ENCODE measurements around the gene FZR1. TPM values are rescaled to one million over a fixed set of nuclear protein-coding genes. Genes with fewer than 3 reads are reported as not detected.

FZR1 gene
- total and polyA plus RNA-seq, 2 experiments from 2014 or later, result 16.1 to 39.2 TPM

- ATAC-seq, result no peak
- H3K4me1 Mint-ChIP-seq, result peaks cover 23% of the 10 kb centered on the region
- Histone ChIP-seq H3K79me2 (replicated peaks; ENCODE audit: insufficient read depth) (peaks cover 25% of the 10 kb centered on the region), H4K20me1 (replicated peaks; ENCODE audit: insufficient read depth) (no peaks in the 10 kb centered on the region; the same call in 1 of the 2 replicates), H3K4me3 (no peak overlapping the region), H3K9me2 (ENCODE audit: insufficient read depth) (no peaks in the 10 kb centered on the region), H3K36me3 (ENCODE audit: insufficient read depth) (no peaks in the 10 kb centered on the region), H3K4me1 (ENCODE audit: insufficient read depth) (peaks cover 17% of the 10 kb centered on the region), H3K27ac (ENCODE audit: low read depth) (no peak overlapping the region), H2AFZ (no peak overlapping the region), H3K4me2 (no peak overlapping the region), H3F3A (replicated peaks; ENCODE audit: low read depth) (no peaks in the 10 kb centered on the region), H3K27me3 (ENCODE audit: insufficient read depth) (no peaks in the 10 kb centered on the region)
- peaks cover 12% of the 10 kb centered on the region for H3K36me3 Mint-ChIP-seq (ENCODE audit: low read depth)
- H3K9me3 Mint-ChIP-seq, result no peaks in the 10 kb centered on the region; the same call in 2 of the 3 replicates
- H3K4me3 Mint-ChIP-seq, result no peak overlapping the region
- no peak overlapping the region for H3K27ac Mint-ChIP-seq
- H3K27me3 Mint-ChIP-seq (ENCODE audit: insufficient read depth, low read depth, poor library complexity), result peaks cover 12% of the 10 kb centered on the region
- DNase-seq (ENCODE audit: low spot score), result no peak
- no peak for TF ChIP-seq NANOG (IDR thresholded peaks at IDR 0.05; ENCODE audit: borderline replicate concordance)
- no peak for TF ChIP-seq ZNF114 (CRISPR knock-in tag; IDR thresholded peaks at IDR 0.05)
- no peak for TF ChIP-seq POLR2AphosphoS5 (IDR thresholded peaks at IDR 0.05; ENCODE audit: low read depth)
- no peak for TF ChIP-seq CREB1 (CRISPR knock-in tag; IDR thresholded peaks at IDR 0.05; ENCODE audit: low read depth)
- no peak for TF ChIP-seq JUNB (IDR thresholded peaks at IDR 0.05; ENCODE audit: unreplicated experiment)
- TF ChIP-seq STAT1 (IDR thresholded peaks at IDR 0.05; ENCODE audit: unreplicated experiment), result no peak
- TF ChIP-seq EZH2phosphoT487 (IDR thresholded peaks at IDR 0.05; ENCODE audit: unreplicated experiment), result no peak
- no peak for TF ChIP-seq CTCF (conservative IDR thresholded peaks at IDR 0.05; ENCODE audit: low read depth in 2 of 2)
- TF ChIP-seq ZNF331 (CRISPR knock-in tag; IDR thresholded peaks at IDR 0.05; ENCODE audit: low read depth), result no peak
- TF ChIP-seq, protein P1, sequence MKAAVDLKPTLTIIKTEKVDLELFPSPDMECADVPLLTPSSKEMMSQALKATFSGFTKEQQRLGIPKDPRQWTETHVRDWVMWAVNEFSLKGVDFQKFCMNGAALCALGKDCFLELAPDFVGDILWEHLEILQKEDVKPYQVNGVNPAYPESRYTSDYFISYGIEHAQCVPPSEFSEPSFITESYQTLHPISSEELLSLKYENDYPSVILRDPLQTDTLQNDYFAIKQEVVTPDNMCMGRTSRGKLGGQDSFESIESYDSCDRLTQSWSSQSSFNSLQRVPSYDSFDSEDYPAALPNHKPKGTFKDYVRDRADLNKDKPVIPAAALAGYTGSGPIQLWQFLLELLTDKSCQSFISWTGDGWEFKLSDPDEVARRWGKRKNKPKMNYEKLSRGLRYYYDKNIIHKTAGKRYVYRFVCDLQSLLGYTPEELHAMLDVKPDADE (IDR thresholded peaks at IDR 0.05), result no peak
- no peak for TF ChIP-seq EZH2 (IDR thresholded peaks at IDR 0.05; ENCODE audit: low read depth, unreplicated experiment)
- TF ChIP-seq, protein P2, sequence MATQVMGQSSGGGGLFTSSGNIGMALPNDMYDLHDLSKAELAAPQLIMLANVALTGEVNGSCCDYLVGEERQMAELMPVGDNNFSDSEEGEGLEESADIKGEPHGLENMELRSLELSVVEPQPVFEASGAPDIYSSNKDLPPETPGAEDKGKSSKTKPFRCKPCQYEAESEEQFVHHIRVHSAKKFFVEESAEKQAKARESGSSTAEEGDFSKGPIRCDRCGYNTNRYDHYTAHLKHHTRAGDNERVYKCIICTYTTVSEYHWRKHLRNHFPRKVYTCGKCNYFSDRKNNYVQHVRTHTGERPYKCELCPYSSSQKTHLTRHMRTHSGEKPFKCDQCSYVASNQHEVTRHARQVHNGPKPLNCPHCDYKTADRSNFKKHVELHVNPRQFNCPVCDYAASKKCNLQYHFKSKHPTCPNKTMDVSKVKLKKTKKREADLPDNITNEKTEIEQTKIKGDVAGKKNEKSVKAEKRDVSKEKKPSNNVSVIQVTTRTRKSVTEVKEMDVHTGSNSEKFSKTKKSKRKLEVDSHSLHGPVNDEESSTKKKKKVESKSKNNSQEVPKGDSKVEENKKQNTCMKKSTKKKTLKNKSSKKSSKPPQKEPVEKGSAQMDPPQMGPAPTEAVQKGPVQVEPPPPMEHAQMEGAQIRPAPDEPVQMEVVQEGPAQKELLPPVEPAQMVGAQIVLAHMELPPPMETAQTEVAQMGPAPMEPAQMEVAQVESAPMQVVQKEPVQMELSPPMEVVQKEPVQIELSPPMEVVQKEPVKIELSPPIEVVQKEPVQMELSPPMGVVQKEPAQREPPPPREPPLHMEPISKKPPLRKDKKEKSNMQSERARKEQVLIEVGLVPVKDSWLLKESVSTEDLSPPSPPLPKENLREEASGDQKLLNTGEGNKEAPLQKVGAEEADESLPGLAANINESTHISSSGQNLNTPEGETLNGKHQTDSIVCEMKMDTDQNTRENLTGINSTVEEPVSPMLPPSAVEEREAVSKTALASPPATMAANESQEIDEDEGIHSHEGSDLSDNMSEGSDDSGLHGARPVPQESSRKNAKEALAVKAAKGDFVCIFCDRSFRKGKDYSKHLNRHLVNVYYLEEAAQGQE (IDR thresholded peaks at IDR 0.05; ENCODE audit: unreplicated experiment), result no peak
- TF ChIP-seq, protein P3, sequence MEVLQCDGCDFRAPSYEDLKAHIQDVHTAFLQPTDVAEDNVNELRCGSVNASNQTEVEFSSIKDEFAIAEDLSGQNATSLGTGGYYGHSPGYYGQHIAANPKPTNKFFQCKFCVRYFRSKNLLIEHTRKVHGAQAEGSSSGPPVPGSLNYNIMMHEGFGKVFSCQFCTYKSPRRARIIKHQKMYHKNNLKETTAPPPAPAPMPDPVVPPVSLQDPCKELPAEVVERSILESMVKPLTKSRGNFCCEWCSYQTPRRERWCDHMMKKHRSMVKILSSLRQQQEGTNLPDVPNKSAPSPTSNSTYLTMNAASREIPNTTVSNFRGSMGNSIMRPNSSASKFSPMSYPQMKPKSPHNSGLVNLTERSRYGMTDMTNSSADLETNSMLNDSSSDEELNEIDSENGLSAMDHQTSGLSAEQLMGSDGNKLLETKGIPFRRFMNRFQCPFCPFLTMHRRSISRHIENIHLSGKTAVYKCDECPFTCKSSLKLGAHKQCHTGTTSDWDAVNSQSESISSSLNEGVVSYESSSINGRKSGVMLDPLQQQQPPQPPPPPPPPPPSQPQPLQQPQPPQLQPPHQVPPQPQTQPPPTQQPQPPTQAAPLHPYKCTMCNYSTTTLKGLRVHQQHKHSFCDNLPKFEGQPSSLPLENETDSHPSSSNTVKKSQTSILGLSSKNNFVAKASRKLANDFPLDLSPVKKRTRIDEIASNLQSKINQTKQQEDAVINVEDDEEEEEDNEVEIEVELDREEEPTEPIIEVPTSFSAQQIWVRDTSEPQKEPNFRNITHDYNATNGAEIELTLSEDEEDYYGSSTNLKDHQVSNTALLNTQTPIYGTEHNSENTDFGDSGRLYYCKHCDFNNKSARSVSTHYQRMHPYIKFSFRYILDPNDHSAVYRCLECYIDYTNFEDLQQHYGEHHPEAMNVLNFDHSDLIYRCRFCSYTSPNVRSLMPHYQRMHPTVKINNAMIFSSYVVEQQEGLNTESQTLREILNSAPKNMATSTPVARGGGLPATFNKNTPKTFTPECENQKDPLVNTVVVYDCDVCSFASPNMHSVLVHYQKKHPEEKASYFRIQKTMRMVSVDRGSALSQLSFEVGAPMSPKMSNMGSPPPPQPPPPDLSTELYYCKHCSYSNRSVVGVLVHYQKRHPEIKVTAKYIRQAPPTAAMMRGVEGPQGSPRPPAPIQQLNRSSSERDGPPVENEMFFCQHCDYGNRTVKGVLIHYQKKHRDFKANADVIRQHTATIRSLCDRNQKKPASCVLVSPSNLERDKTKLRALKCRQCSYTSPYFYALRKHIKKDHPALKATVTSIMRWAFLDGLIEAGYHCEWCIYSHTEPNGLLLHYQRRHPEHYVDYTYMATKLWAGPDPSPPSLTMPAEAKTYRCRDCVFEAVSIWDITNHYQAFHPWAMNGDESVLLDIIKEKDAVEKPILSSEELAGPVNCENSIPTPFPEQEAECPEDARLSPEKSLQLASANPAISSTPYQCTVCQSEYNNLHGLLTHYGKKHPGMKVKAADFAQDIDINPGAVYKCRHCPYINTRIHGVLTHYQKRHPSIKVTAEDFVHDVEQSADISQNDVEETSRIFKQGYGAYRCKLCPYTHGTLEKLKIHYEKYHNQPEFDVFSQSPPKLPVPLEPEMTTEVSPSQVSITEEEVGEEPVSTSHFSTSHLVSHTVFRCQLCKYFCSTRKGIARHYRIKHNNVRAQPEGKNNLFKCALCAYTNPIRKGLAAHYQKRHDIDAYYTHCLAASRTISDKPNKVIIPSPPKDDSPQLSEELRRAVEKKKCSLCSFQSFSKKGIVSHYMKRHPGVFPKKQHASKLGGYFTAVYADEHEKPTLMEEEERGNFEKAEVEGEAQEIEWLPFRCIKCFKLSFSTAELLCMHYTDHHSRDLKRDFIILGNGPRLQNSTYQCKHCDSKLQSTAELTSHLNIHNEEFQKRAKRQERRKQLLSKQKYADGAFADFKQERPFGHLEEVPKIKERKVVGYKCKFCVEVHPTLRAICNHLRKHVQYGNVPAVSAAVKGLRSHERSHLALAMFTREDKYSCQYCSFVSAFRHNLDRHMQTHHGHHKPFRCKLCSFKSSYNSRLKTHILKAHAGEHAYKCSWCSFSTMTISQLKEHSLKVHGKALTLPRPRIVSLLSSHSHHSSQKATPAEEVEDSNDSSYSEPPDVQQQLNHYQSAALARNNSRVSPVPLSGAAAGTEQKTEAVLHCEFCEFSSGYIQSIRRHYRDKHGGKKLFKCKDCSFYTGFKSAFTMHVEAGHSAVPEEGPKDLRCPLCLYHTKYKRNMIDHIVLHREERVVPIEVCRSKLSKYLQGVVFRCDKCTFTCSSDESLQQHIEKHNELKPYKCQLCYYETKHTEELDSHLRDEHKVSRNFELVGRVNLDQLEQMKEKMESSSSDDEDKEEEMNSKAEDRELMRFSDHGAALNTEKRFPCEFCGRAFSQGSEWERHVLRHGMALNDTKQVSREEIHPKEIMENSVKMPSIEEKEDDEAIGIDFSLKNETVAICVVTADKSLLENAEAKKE (CRISPR knock-in tag; IDR thresholded peaks at IDR 0.05), result no peak
Observed at GRCh38 chr19:3522421-3523360, 16.6 kb downstream of the FZR1 start.
